Measurements from ENCODE around the gene C1orf74. TPM values are rescaled to one million over a fixed set of nuclear protein-coding genes. Genes with fewer than 3 reads are reported as not detected.
A peak's percentile ranks its signal among the peaks of the same experiment; 100 is the strongest.

C1orf74 gene
- polyA plus RNA-seq, 2 of the 4 experiments (the other 2 are of a cell fraction) = 2.4 to 3.3 TPM

GRCh38 chr1:209785592-209785991 lies 1.2 kb upstream of the C1orf74 start:
- H3K9me3 ChIP-seq = peaks cover 12% of the 10 kb centered on the region
- DNase-seq (ENCODE audit: low read depth in 1 of 2, low spot score in 1 of 2) (no peak), ATAC-seq (no peak), FAIRE-seq (no peak)
- POLR2A ChIA-PET = no interaction called here
- no peak overlapping the region for H3K4me3 ChIP-seq
- H3K4me1 ChIP-seq = peaks cover 10% of the 10 kb centered on the region; the same call in 2 of the 3 replicates
- H3K27ac ChIP-seq = no peak overlapping the region
- no peak for TF ChIP-seq RNF2 (IDR thresholded peaks at IDR 0.05; ENCODE audit: borderline replicate concordance, low read depth)
- TF ChIP-seq HES2 (IDR thresholded peaks at IDR 0.05) = no peak
- TF ChIP-seq CHD4 (IDR thresholded peaks at IDR 0.05; ENCODE audit: borderline replicate concordance) = no peak
- no peak overlapping the region for H3K4me2 ChIP-seq
- CTCF ChIA-PET = interaction anchor here (1.1 to 3.2 kb wide), 4 partner anchors 10 to 38 kb away, joined by 3 to 18 read pairs (median 6); no protein-coding TSS in a partner anchor
- 92% methylated on average over 4 of the region's 4 CpGs for WGBS (ENCODE audit: missing lambda C conversion rate)

GRCh38 chr1:209783386-209783785 lies 973 bp downstream of the C1orf74 start:
- CTCF ChIA-PET = interaction anchor here (1.4 to 2.0 kb wide), 3 partner anchors 35 to 40 kb away, joined by 4 to 5 read pairs (median 5); no protein-coding TSS in a partner anchor
- FAIRE-seq = no peak

GRCh38 chr1:209780268-209780667 lies 4.1 kb downstream of the C1orf74 start:
- H3K4me3 ChIP-seq = no peak overlapping the region
- CTCF ChIA-PET = interaction anchor here (1.0 to 1.6 kb wide), 3 partner anchors 8 to 32 kb away, joined by 4 to 5 read pairs (median 4); no protein-coding TSS in a partner anchor
- POLR2A ChIA-PET = no interaction called here
- FAIRE-seq = no peak
- TF ChIP-seq KDM1A (IDR thresholded peaks at IDR 0.05; ENCODE audit: low read depth) (no peak), JUNB (IDR thresholded peaks at IDR 0.05) (no peak), NFE2L2 (conservative IDR thresholded peaks at IDR 0.05; ENCODE audit: low read length) (no peak), CBX8 (IDR thresholded peaks at IDR 0.05) (no peak), ZSCAN20 (CRISPR knock-in tag; IDR thresholded peaks at IDR 0.05) (no peak), EHMT2 (IDR thresholded peaks at IDR 0.05; ENCODE audit: low read depth) (no peak), CEBPB (IDR thresholded peaks at IDR 0.05) (no peak), HOXB5 (CRISPR knock-in tag; IDR thresholded peaks at IDR 0.05) (no peak), HOXA7 (CRISPR knock-in tag; IDR thresholded peaks at IDR 0.05) (no peak)
- no peak overlapping the region for H3K4me2 ChIP-seq
- 75% methylated on average over 4 of the region's 4 CpGs for WGBS (ENCODE audit: missing lambda C conversion rate)
- no peak overlapping the region for H3K27ac ChIP-seq
- ATAC-seq = no peak
- DNase-seq (ENCODE audit: low read depth in 1 of 2, low spot score in 1 of 2) = no peak
- peaks cover 6% of the 10 kb centered on the region; the same call in 1 of the 3 replicates for H3K4me1 ChIP-seq
- H3K9me3 ChIP-seq = peaks cover 6% of the 10 kb centered on the region

More at GRCh38 chr1:209783386-209783785, 973 bp downstream of the C1orf74 start:
- 69% methylated on average over 6 of the region's 6 CpGs for WGBS (ENCODE audit: missing lambda C conversion rate)
- DNase-seq (ENCODE audit: low read depth in 1 of 2, low spot score in 1 of 2) (no peak), ATAC-seq (no peak)
- Histone ChIP-seq H3K4me3 (peak overlapping the region; percentile 82), H3K4me2 (peak overlapping the region; percentile 90), H3K27ac (peak overlapping the region in 1 of 2 experiments; percentile 86; a peak in 3 of 6 replicates), H3K4me1 (peaks cover 6% of the 10 kb centered on the region; the same call in 1 of the 3 replicates), H3K9me3 (peaks cover 12% of the 10 kb centered on the region)
- TF ChIP-seq GATA3 (IDR thresholded peaks at IDR 0.05; ENCODE audit: borderline replicate concordance) (no peak), BHLHE40 (IDR thresholded peaks at IDR 0.05; ENCODE audit: low read depth, low read length) (no peak), CHD4 (IDR thresholded peaks at IDR 0.05; ENCODE audit: borderline replicate concordance) (no peak), RARB (CRISPR knock-in tag; IDR thresholded peaks at IDR 0.05) (no peak), TP53 (CRISPR knock-in tag; IDR thresholded peaks at IDR 0.05) (no peak), HEYL (CRISPR knock-in tag; IDR thresholded peaks at IDR 0.05) (no peak), EP300 (IDR thresholded peaks at IDR 0.05) (no peak), EHF (CRISPR knock-in tag; IDR thresholded peaks at IDR 0.05) (no peak), FOSL2 (IDR thresholded peaks at IDR 0.05) (no peak), FOSL2 (CRISPR knock-in tag; IDR thresholded peaks at IDR 0.05) (no peak), ZSCAN20 (CRISPR knock-in tag; IDR thresholded peaks at IDR 0.05) (no peak)
- TF ChIP-seq, protein P1, sequence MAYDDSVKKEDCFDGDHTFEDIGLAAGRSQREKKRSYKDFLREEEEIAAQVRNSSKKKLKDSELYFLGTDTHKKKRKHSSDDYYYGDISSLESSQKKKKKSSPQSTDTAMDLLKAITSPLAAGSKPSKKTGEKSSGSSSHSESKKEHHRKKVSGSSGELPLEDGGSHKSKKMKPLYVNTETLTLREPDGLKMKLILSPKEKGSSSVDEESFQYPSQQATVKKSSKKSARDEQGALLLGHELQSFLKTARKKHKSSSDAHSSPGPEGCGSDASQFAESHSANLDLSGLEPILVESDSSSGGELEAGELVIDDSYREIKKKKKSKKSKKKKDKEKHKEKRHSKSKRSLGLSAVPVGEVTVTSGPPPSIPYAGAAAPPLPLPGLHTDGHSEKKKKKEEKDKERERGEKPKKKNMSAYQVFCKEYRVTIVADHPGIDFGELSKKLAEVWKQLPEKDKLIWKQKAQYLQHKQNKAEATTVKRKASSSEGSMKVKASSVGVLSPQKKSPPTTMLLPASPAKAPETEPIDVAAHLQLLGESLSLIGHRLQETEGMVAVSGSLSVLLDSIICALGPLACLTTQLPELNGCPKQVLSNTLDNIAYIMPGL (CRISPR knock-in tag; IDR thresholded peaks at IDR 0.05; ENCODE audit: borderline replicate concordance) = no peak
- POLR2A ChIA-PET = no interaction called here
